ENCODE results near the gene RNASEL.

DNA sequence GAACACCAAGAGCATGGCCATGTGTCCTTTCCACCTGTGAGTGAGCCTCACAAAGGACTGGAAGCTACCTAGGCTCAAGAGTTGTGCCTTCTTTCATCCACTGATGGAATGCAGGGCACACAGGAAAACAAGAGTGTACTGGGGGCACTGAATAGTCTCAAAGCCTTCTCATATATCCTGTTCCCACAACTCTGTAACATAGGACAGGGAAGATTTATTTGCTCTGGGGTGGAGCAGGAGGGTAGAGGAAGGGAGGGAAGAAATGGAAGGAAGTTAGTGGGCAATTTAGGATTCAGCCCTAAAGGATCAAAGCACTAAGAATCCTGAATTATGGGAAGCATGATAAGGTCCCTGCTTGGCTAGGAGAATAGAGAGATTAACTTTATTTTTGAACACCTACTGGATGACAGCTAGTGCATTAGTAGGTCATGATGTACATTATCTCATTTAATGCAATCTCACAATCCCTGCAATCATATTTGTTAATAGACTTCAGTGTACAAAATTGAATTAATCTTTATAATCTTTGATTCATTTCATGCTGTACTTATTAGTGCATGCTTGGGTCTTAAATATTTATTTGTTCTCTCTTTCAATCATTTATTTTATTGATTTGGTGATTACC lies 42.1 kb upstream of the RNASEL start:
- TF ChIP-seq ESRRA (CRISPR knock-in tag; IDR thresholded peaks at IDR 0.05; ENCODE audit: low read depth) (no peak), CC2D1A (CRISPR knock-in tag; IDR thresholded peaks at IDR 0.05) (no peak), MXI1 (IDR thresholded peaks at IDR 0.05; ENCODE audit: borderline replicate concordance, low read depth, low read length) (no peak), ZNF652 (CRISPR knock-in tag; IDR thresholded peaks at IDR 0.05; ENCODE audit: borderline replicate concordance, low read depth) (no peak), EZH2 (conservative IDR thresholded peaks at IDR 0.05; ENCODE audit: low read depth, low read length) (no peak), ZNF558 (CRISPR knock-in tag; IDR thresholded peaks at IDR 0.05; ENCODE audit: borderline replicate concordance) (no peak), POLR2A (IDR thresholded peaks at IDR 0.05; ENCODE audit: insufficient read depth in 1 of 2, low read depth in 2 of 2, low read length in 2 of 2) (no peak), EP300 (IDR thresholded peaks at IDR 0.05; ENCODE audit: low read depth in 2 of 2, low read length in 2 of 2) (no peak), EP300 (CRISPR knock-in tag; IDR thresholded peaks at IDR 0.05; ENCODE audit: borderline replicate concordance) (no peak), ASH2L (IDR thresholded peaks at IDR 0.05; ENCODE audit: insufficient read length, low read depth, low read length) (no peak), PHF8 (CRISPR knock-in tag; IDR thresholded peaks at IDR 0.05) (no peak)
- TF ChIP-seq, protein P1, sequence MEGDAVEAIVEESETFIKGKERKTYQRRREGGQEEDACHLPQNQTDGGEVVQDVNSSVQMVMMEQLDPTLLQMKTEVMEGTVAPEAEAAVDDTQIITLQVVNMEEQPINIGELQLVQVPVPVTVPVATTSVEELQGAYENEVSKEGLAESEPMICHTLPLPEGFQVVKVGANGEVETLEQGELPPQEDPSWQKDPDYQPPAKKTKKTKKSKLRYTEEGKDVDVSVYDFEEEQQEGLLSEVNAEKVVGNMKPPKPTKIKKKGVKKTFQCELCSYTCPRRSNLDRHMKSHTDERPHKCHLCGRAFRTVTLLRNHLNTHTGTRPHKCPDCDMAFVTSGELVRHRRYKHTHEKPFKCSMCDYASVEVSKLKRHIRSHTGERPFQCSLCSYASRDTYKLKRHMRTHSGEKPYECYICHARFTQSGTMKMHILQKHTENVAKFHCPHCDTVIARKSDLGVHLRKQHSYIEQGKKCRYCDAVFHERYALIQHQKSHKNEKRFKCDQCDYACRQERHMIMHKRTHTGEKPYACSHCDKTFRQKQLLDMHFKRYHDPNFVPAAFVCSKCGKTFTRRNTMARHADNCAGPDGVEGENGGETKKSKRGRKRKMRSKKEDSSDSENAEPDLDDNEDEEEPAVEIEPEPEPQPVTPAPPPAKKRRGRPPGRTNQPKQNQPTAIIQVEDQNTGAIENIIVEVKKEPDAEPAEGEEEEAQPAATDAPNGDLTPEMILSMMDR (CRISPR knock-in tag; IDR thresholded peaks at IDR 0.05), result no peak
- TF ChIP-seq, protein P2, sequence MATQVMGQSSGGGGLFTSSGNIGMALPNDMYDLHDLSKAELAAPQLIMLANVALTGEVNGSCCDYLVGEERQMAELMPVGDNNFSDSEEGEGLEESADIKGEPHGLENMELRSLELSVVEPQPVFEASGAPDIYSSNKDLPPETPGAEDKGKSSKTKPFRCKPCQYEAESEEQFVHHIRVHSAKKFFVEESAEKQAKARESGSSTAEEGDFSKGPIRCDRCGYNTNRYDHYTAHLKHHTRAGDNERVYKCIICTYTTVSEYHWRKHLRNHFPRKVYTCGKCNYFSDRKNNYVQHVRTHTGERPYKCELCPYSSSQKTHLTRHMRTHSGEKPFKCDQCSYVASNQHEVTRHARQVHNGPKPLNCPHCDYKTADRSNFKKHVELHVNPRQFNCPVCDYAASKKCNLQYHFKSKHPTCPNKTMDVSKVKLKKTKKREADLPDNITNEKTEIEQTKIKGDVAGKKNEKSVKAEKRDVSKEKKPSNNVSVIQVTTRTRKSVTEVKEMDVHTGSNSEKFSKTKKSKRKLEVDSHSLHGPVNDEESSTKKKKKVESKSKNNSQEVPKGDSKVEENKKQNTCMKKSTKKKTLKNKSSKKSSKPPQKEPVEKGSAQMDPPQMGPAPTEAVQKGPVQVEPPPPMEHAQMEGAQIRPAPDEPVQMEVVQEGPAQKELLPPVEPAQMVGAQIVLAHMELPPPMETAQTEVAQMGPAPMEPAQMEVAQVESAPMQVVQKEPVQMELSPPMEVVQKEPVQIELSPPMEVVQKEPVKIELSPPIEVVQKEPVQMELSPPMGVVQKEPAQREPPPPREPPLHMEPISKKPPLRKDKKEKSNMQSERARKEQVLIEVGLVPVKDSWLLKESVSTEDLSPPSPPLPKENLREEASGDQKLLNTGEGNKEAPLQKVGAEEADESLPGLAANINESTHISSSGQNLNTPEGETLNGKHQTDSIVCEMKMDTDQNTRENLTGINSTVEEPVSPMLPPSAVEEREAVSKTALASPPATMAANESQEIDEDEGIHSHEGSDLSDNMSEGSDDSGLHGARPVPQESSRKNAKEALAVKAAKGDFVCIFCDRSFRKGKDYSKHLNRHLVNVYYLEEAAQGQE (IDR thresholded peaks at IDR 0.05; ENCODE audit: borderline replicate concordance in 1 of 2, low read depth in 1 of 2, low read length in 2 of 2), result no peak
